Hematopoietic multipotent progenitor cell treated with erythropoietin and hydrocortisone succinate and interleukin-3 and kit ligand, for 4 days (in vitro differentiated cells): Measurements from ENCODE around the gene ROBO4.

Source experiments
- DNase-seq: peaks from one replicate; pipeline ENCODE4 v3.0.0-alpha.2; 2015

ROBO4 gene

DNA sequence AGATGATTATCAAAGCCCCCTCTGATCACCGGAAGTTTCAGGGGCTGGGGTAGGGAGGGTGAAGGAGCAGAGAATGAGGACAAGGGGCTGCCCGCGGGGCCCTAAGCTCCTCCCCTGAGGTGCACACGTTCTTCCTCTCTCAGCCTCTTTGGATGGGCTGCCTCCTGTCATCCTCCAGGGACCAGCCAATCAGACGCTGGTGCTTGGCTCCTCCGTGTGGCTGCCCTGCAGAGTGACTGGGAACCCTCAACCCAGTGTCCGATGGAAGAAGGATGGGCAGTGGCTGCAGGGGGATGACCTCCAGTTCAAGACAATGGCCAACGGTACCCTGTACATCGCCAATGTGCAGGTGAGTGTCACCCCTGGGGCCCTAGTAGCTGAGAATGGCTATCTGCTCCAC lies 24.9 kb downstream of the ROBO4 start:
- no peak for DNase-seq

DNA sequence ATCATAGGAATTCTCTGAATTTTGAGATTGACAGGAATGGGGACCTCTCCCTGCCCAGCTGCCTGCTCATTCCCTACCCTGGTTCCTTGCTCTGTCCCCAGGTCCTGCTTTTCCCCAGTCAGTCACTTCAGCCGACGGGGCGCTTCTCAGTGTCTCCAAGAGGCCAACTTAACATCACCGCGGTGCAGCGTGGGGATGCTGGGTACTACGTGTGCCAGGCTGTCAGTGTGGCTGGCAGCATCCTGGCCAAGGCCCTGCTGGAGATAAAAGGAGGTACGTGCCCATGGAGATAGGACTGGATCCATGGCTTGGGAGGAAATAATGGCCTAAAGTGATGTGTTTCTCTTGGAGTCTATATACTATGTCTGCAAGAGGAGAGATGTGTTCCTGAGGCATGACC lies 25.4 kb downstream of the ROBO4 start:
- DNase-seq, result no peak

DNA sequence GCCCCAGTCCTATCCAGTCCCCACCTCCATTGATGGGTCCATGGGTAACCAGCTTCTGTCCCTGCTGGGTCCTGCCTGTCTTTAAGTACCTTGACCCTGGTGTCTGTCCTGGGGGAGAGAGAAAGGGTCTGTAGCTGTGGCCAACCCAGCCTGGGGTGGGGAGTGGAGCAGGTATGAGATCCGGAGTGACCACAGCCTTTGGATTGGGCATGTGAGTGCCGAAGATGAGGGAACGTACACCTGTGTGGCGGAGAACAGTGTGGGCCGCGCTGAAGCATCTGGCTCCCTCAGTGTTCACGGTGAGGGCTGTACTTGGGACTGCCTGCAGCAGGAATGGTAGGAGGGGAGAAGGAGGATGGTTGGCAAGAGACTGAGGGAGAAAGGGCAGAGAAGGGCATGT lies 27.2 kb downstream of the ROBO4 start:
- no peak for DNase-seq

DNA sequence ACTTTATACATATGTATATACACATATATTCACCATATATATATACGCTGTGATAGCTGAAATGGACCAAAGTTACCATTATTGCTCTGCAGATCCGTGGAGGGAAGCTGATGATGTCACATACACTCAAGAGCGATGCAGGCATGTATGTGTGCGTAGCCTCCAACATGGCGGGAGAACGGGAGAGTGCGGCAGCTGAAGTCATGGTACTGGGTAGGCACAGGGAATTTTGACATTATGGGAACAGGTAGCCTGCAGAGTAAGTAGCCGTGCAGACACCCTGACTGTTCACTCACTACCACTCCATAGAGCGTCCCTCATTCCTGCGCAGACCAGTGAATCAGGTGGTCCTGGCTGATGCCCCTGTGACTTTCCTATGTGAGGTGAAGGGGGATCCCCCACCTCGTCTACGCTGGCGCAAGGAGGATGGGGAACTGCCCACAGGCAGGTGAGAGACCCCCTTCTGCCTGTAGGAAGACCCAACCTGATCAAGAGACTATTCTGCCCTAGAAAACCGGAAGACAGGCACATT lies 27.7 kb downstream of the ROBO4 start:
- no peak for DNase-seq

DNA sequence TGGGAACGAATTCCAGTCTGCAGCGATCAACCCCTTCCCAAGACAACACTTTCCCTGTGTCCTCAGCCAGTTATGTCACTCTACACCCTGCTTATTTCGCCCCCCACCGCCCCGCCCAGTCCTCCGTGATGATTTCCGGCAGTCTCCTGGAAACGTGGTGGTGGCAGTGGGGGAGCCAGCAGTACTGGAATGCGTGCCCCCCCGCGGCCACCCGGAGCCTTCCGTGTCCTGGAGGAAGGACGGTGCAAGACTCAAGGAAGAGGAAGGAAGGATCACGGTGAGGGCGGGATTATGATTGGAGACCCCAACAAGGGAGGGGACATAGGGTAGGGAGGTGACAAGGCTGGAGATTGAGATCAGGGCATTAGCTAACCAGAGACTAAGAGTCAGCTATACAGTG lies 28.3 kb downstream of the ROBO4 start:
- DNase-seq, result no peak

DNA sequence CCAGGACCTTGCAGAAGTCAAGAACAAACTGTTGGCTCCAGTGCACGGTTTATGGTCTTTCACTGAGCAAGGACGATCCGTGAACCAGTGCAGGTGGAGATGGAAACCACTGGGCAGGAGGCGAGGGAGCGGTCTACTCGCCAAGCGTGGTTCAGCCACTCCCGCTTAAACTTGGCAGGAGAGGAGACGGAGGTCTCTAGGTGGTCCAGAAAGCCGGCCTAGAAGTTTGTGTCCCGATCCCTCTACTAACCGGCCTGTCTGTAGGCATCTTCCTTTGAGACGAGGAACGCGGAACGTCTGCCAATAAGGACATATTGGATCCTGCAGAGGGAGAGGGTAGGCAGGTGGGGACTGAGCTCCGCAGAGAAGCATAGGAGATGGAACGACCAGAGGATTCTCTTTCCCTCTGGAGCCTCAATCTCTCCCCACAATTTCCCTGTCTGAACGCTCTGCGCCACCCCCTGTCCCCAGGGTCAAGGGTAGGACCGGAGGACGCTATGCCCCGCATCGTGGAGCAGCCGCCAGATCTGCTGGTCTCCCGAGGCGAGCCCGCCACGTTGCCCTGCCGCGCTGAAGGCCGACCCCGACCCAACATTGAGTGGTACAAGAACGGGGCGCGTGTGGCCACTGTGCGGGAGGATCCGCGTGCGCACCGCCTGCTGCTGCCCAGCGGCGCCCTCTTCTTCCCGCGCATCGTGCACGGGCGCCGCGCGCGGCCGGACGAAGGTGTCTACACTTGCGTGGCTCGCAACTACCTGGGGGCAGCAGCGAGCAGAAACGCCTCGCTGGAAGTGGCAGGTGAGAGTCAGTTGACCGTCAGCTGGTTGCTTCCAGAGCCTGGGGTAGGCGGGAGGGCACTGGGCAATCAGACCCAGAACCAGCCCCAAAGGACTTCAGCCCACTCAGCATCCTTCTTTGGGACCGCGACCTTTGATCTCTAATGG lies 29.1 kb downstream of the ROBO4 start:
- no peak for DNase-seq

DNA sequence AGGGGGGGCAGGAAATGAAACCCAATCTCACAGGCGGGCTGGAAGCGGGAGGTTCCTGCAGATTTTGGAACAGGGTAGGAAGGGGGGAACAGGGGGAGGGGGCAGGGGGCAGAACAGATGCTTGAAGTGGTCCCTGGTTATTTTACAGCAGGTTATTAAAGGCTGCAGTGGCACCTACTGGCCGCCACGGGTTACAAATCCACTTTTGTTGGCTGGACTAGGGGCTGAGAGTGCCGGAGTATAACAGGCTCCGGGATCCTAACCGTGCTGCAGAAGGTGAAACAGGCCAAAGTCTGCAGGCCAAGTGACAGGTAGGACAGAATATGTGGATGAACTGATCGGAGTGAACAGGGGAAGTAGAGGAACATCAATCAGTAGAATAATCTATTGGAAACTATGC lies 30.0 kb downstream of the ROBO4 start:
- DNase-seq, result peak; percentile 72

DNA sequence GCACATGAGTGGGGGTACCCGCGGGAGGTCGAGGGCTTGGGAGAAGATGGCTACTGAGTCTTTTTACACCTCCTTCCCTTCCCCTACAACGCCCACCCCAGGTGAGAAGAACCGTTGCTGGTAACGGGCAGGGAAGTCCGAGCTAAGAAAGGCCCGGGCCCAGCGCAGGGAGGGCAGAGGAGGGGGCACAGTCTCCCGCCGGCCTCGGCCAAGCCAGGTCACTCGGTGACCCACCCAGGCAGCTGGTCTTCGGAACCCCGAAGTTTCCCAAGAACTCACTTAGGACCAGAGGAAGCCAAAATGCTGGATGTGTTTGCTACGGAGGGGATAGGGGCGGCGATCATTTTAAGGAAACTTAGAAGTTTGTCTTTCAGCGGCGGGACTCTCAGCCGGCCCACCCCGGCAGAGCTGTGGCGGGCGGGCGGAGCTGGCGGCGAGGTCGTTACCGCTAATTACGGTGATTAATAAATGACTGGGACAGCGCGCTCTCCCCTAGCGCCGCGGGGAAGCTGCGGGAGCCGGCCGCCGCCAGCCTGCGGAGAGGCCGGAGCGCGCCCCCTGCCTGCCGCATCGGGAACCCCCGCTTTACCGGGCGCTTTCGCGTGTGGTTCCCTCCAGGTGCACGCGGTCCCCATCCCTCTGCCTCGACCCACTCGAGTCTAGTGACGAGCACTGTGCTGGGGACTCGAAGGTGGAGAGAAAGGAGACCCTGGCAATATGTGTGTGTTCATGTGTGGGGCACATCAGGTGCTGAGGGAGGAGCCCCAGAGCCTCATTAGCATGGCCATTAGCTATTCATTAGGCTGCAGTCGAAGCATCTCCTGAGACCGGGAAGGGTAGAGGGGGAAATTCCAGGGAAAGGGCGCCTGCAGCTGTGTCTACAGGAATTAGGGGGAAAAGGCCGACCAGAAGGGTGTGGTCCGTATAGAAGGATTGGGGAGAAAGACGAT lies 31.5 kb downstream of the ROBO4 start:
- peak; percentile 60 for DNase-seq

DNA sequence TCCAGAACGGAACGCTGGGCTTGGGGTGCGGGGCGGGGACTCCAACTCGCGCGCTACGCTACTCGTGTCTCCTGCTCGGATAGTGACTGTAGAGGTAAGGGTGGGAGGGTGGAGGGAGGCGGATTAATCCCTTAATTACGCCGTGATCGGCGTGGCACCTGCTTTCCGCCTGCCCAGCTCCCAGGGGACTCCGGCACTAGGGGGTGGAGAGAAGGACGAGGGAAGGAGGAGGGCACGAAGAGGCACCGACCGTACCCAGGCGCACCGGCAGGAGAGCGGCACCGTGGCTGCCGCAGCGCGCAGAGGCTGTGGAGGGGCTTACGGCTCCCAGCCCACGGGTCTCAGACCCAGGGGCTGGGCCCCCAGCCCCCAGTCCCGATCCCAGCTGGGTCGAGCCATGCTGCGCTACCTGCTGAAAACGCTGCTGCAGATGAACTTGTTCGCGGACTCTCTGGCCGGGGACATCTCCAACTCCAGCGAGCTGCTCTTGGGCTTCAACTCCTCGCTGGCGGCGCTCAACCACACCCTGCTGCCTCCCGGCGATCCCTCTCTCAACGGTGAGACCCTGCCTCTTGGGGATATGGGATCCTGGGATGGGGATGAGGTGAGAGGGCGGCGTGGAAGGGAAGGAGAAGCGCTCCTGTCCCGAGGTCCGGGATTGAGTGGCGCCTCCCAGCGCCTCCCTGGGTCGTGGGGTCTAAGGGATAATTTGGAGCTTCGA lies 32.3 kb downstream of the ROBO4 start, which contains the start of gene ROBO3:
Gene ROBO3, plus strand, starts transcription at position 252 of the 721 bp plus-strand sequence. Its CDS starts 146 bp downstream, at position 398.
- no peak for DNase-seq

DNA sequence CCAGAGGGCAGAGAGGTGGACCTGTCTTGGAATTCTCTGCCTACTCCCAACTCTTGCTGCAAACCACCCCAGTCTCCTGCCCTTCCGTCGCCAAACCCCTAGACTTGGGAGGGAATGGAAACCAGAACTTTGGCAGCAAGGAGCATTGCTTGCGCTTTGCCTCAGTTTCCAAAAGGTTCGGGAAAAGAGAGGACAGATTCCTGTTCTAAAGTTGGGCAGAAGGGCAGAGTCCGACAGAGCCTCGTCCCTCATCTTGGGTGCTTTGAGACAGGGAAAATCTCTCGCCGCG lies 32.8 kb downstream of the ROBO4 start:
- no peak for DNase-seq

DNA sequence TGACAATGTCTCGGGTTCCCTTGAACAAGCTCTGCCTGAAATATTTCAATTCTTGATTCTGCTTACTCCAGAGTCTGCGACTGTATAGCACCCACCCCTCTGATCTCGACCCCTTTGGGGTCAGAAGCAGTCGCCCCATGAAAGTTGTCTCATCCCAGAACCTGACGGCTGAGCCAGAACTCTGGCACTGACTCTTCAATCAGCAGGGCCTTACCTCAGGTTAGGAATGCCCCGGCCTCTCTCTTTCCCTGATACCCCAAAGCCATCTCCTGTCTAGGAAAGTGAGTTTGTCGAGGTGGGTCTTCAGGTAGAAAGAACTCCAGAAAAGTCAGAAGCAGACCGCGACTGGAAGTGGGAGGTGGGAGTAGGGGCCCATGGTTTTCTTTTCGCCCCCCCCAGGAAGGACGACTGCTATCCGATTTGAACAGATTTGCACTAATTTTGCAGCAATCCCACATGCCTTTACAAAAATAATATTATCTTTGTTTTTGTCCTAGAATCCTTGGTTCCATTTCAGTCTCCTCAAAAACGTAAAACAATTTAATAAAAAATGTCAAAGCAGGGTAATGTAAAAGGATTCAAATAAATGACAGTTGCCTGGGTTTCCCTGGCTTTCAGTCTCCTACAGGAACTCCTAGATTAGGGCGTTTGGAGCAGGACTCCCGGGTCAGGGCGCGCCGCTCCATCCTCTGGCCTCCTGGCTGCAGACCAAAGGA lies 33.3 kb downstream of the ROBO4 start:
- no peak for DNase-seq

DNA sequence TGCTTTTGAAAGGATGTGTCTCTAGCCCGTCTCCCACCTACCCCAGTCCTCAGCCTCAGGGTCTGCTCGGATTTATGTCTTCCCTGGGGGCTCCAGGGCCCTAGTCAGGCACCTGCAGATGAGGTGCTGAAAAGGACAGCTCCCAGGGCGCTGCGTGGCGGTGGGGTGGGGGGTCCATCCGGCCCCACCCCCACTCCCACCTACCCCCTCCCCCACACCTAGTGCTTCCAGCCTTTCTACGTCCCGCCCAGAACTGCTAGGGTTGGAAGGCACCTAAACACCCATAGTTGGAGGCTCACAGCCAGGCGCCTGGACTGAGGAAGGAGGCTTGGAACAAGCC lies 33.9 kb downstream of the ROBO4 start:
- DNase-seq, result no peak

DNA sequence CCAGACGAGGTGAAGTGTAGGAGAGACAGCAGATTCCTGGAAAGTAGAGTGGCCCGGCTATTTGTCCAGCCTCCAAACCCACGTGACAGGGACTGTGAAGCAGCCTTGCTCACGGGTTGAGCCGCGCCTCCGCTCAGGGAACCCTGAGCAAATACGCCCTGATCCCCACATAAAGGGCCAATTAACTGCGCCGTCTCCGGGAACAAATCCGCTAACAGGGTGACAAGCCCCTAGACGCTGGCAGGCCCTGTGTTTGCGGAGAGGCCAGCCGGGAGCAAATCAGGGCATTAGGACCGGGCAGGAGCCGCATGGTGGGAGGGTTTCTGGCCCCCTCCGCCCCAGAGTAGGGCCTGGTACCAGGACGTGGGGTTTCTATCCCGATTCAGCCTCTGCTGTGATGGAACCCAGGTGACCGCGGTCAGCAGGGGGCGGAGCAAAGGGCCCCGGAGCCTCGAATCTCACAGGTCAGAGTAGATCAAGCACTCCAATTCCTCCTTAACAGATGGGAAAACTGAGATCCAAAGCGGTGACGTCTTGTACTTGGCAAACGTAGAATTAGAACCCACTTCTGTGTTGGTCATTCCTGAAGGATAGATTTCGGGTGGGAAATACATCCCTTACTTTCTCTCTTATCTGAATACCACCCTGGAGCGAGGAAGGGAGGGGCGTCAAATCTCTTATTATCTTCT lies 34.4 kb downstream of the ROBO4 start:
- DNase-seq, result no peak

DNA sequence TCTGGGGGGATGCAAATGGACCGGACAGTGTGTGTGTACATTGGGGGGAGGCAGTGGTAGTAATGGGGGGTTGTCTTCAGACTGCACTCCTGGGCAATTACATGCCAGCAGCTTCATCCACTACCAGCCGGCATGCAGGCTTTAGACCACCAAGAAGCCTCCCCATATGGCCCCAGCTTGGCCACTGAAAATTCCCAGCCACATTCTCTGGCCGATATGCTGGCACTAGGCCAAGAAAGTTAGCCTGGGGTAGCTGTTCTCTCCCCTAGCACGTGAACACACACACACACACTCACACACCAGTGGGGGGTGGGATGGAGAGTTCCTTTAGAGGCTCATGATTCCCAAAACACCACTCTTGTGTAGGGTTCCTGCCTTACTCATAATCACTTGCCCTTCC lies 36.0 kb downstream of the ROBO4 start:
- DNase-seq, result no peak

DNA sequence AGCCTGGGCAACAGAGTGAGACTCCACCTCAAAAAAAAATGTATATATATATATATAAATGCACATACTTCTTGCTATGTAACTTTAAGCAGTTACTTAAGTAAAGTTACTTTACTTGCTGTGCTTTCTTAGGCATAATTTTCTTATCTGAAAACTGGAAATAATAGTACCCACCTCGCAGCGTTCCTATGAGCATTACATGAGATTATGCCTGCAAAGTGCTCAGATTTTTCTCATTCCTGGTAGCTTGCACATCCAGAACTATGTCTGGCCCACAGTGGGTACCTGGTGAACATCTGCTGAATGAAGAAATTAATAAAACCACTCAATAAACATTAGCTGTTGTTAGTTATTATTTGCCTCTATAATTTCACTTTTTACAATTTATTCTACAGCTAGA lies 38.5 kb downstream of the ROBO4 start:
- DNase-seq, result no peak

DNA sequence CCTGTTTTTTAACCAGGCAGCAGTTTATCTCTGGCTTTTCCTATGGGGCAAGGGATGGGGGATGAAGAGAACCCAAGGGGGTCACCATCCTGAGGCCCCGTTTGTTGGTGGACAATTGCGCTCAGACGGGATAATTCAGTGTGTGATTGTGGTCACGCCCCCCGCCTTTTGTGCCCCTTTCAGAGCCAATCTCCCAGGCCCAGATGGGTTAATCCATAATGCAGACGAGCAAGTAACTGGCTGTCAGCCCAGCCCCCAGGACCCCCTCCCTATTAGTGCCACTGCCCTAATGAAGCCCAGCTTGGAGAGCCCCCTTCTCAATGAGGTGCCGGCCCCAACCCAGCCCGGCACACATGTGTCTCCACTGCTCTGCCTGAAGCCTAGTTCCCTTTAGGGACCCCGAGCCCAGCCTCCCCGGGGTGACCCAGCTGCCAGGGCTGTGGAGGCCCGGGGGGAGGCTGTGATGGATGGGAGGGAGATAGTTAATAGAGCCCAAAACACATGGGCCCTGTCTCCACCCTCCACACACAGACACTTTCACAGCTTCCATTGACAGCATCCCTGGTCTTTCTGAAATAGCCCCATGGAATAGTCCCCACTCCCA lies 51.5 kb downstream of the ROBO4 start:
- no peak for DNase-seq

DNA sequence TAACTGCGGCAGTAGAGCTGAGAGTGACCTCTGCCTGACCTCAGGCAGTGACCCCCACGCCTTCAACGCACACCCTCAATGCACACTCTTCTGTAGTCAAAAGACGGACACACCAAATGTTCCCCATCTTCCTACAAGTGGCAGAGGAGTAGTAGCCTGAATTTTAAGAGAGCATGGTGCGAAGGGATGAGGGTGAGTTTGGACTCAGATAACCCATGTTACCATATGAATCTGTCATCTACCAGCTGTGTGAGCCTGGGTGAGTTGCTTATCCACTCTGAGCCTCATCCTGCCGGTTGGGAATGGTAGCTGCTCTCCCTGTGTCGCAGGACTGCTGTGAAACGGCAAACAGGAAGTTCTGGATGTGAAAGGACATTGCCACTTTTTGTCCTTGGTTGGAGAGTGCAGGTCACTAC lies 53.0 kb downstream of the ROBO4 start:
- DNase-seq, result no peak

DNA sequence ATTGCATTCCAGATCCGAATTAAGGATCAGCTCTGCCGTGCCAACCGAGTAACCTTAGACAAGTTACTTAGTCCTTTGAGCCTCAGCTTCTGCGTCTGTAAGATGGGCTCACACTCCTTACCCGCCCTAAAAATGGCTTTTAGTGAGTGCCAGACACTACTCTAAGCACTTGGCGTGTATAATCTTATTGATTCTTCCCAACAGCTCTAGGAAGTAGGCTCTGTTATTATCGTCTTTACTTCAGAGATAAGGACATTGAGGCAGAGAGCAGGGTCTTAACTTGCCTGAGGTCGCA lies 54.1 kb downstream of the ROBO4 start:
- DNase-seq, result no peak

DNA sequence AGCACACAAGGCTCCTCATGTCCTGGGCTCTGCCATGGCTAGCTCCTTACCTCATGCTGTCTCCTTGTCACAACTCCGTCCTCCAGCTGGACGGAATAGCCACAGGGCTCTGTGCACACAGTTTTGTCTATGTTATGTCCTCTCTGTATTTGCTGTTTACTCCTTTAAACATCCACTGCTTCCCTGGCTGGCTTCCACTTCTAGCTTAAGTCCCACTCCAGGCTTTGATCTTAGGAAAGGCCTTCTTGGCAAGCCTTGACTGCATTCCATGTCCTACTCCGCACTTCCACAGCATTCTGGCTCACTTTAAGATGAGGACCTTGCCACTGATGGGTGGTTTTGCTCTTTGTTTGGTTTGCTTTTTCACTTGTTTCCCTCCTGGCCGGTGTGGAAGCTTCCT lies 55.4 kb downstream of the ROBO4 start:
- no peak for DNase-seq

DNA sequence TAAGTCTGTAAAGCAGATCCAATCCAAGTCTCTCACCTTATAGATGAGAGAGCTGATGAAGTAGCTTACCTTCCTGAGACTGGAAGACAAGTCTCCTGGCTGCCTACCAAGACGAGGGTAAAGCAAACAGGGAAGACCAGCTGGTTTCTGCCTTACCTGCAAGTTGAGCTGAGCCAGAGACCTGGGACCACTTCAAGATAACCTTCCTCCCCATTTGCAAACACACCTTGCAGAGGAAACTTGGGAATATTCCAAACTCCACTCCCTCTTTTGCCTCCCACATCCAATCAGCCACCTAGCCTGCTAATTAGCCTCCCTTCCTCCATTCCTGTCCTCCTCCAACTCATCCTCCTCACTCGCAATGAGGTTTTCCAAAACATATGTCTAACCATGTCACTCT lies 55.8 kb downstream of the ROBO4 start:
- no peak for DNase-seq

DNA sequence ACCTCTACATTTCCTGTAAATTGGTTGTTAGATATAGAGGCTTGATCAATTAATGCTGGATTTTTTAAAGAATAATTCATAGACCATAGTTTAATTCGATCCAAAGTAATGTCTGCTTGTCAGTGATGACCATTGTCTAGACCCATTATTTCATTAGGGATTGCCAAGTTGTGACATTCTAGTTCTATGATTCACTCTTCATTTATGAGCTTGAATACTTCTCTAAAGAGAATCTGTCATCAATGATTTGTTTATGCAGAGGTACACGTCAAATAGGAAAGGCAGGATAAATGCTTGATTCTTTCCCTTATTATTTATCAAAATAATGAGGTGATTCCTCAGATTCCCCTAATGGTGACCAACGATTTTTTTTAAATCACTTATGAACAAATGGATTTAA lies 56.5 kb downstream of the ROBO4 start:
- DNase-seq, result no peak

DNA sequence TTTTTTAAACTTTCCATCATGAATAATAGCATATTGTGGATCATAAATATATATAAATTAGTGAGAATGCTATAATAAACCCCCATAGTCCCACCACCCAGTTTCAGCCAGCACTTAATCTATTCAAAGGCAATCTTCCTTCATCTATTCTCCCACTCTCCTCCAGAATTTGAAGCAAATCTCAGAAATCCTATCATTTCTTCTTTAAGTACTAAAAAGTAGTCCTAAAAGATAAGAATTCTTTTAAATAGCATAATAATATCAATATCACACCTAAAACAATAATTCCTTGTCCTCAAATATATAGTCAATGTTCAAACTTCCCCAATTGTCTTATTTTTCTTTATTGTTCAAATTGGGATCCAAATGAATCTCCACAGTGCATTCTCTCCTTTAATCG lies 57.0 kb downstream of the ROBO4 start:
- DNase-seq, result no peak
